SU-DHL-6 (cell line): Measurements from ENCODE around the gene KLHL7.

Source experiments
- CTCF ChIP-seq: fragments of 200-600 bp; sonication (generic); IDR thresholded peaks from one replicate; pipeline ENCODE4 v1.5.1; 2017; ENCODE audit warnings: antibody characterized with exemption, mild to moderate bottlenecking, low read length, moderate library complexity; ENCODE audit not compliant: insufficient read depth, poor library complexity, severe bottlenecking
- EZH2phosphoT487 ChIP-seq: fragments of 200-600 bp; sonication (generic), shearing (Covaris generic); conservative IDR thresholded peaks from 2 replicates; pipeline ENCODE4 v1.6.1; 2018; ENCODE audit warnings: mild to moderate bottlenecking, antibody characterized with exemption, low read length, moderate library complexity, mixed read lengths

GRCh38 chr7:23216021-23216420, 110.4 kb downstream of the KLHL7 start:
- TF ChIP-seq EZH2phosphoT487 (no peak), CTCF (no peak)
